K562 (cell line): ENCODE measurements around the gene PEX10. TPM values are rescaled to one million over a fixed set of nuclear protein-coding genes. Genes with fewer than 3 reads are reported as not detected.

Experiments used
- ATAC-seq: fragments of 200-7000 bp; cut with Tn5 transposase; 3 replicates; pipeline ENCODE4 v1.9.1; 2020; ENCODE audit warnings: moderate library complexity
- BruUV-seq: library from RNA; stranded (reverse); fragments of 400-500 nt; replicated peaks from 2 replicates; lab custom pipeline; 2021; lab: Mats Ljungman, UMichigan
- CTCF ChIA-PET: fragments of 300-600 bp; formaldehyde crosslinking; extraction: SDS; loops from one replicate; lab custom pipeline; 2021; ENCODE audit warnings: low intra/inter-chr PET ratio; lab: Yijun Ruan, JAX
- POLR2A ChIA-PET: fragments of 300-600, 350-650 bp; sonication (Branson Sonifier 250); formaldehyde crosslinking; extraction: SDS; loops from one replicate; lab custom pipeline; 2021; ENCODE audit warnings: antibody characterized with exemption, inconsistent platforms; lab: Yijun Ruan, JAX
- DNase-seq, 4 experiments: peaks; one replicate each; pipeline versions ENCODE4 v3.0.0 to v3.0.0-alpha.2; 2011 to 2018; ENCODE audit warnings: low spot score in 3 of 4, mixed read lengths in 3 of 4; ENCODE audit errors: extremely low read depth in 1 of 4
- FAIRE-seq: peaks from 2 replicates; lab custom pipeline; 2011; peaks lifted over from hg19 to GRCh38; lab: Jason Lieb, UNC
- H2AFZ ChIP-seq: 2 replicates; pipeline ENCODE4 v1.6.0; 2011; ENCODE audit warnings: low read depth, low read length, control low read depth, inconsistent platforms
- H3K27ac ChIP-seq: fragments of 200-600 bp; 3 replicates; pipeline ENCODE4 v1.8.0; 2011; ENCODE audit warnings: low read depth, mild to moderate bottlenecking, control low read depth, inconsistent platforms, low read length, moderate library complexity, mixed read lengths; ENCODE audit errors: extremely low read depth
- H3K27me3 ChIP-seq, 2 experiments: fragments of 300-600 bp in 1 of 2; 2 replicates in 1 of 2; 3 replicates in 1 of 2; pipeline versions ENCODE4 v1.6.0 to v1.8.0; 2011; ENCODE audit warnings: inconsistent platforms in 2 of 2, low read length in 2 of 2, mild to moderate bottlenecking in 1 of 2, mixed read lengths in 1 of 2, moderate library complexity in 1 of 2; ENCODE audit not compliant: control insufficient read depth in 2 of 2, insufficient read depth in 2 of 2
- H3K36me3 ChIP-seq: fragments of 300-600 bp; 3 replicates; pipeline ENCODE4 v1.8.0; 2011; ENCODE audit warnings: mild to moderate bottlenecking, low read length, inconsistent platforms; ENCODE audit not compliant: control insufficient read depth, insufficient read depth
- H3K4me1 ChIP-seq, 2 experiments: fragments of 200-600 bp in 1 of 2; replicated peaks in 1 of 2; 2 replicates in 1 of 2; 3 replicates in 1 of 2; pipeline versions ENCODE4 v1.5.1 to v1.8.0; 2011; ENCODE audit warnings: inconsistent platforms in 2 of 2, low read length in 2 of 2, mild to moderate bottlenecking in 1 of 2, mixed read lengths in 1 of 2, moderate library complexity in 1 of 2; ENCODE audit not compliant: control insufficient read depth in 2 of 2, insufficient read depth in 2 of 2
- H3K4me2 ChIP-seq: 2 replicates; pipeline ENCODE4 v1.6.1; 2011; ENCODE audit warnings: low read length, control low read depth, inconsistent platforms, mixed read lengths; ENCODE audit not compliant: insufficient read depth
- H3K4me3 ChIP-seq: fragments of 200-600 bp; sonication (generic), shearing (Covaris generic); 2 replicates; pipeline ENCODE4 v1.5.1; 2016; ENCODE audit warnings: control low read depth, inconsistent platforms
- H3K79me2 ChIP-seq: fragments of 200-600 bp; 3 replicates; pipeline ENCODE4 v1.8.0; 2011; ENCODE audit warnings: low read length, inconsistent platforms; ENCODE audit not compliant: control insufficient read depth, insufficient read depth
- H3K9ac ChIP-seq, 2 experiments: 2 replicates each; pipeline versions ENCODE4 v1.6.0 to v1.6.1; 2011; ENCODE audit warnings: low read depth in 2 of 2, low read length in 2 of 2, control low read depth in 1 of 2, inconsistent platforms in 1 of 2, mild to moderate bottlenecking in 1 of 2, mixed read lengths in 1 of 2; ENCODE audit not compliant: insufficient read depth in 1 of 2
- H3K9me1 ChIP-seq: one replicate; pipeline ENCODE4 v1.6.0; 2011; ENCODE audit warnings: inconsistent platforms, mild to moderate bottlenecking, low read length, moderate library complexity; ENCODE audit not compliant: control insufficient read depth, insufficient read depth
- H3K9me3 ChIP-seq: replicated peaks from 2 replicates; pipeline ENCODE4 v1.5.1; 2011; ENCODE audit warnings: low read depth, low read length, inconsistent platforms; ENCODE audit not compliant: control insufficient read depth, insufficient read depth
- H4K20me1 ChIP-seq: replicated peaks from 2 replicates; pipeline ENCODE4 v1.6.1; 2011; ENCODE audit warnings: low read length, inconsistent platforms, mixed read lengths; ENCODE audit not compliant: control insufficient read depth, insufficient read depth
- EGR1 ChIP-seq: fragments of 450-650 bp; conservative IDR thresholded peaks from 2 replicates; pipeline ENCODE4 v1.6.1; 2017; ENCODE audit warnings: mild to moderate bottlenecking
- KDM5B ChIP-seq: fragments of 200-600 bp; sonication (generic); IDR thresholded peaks from 2 replicates; pipeline ENCODE4 v1.6.1; 2012; ENCODE audit warnings: low read depth, mild to moderate bottlenecking, moderate library complexity, low read length, control low read depth, inconsistent platforms; ENCODE audit not compliant: insufficient replicate concordance
- NR2F6 ChIP-seq: fragments of 450-650 bp; formaldehyde crosslinking; IDR thresholded peaks from 2 replicates; pipeline ENCODE4 v1.4.0; 2020; ENCODE audit warnings: mild to moderate bottlenecking
- POLR2G ChIP-seq: fragments of 200-400 bp; formaldehyde crosslinking; IDR thresholded peaks from 2 replicates; pipeline ENCODE4 v1.6.1; 2017; ENCODE audit warnings: low read depth, mild to moderate bottlenecking, antibody characterized with exemption, low read length, moderate library complexity
- PYGO2 ChIP-seq: fragments of 450-650 bp; IDR thresholded peaks from 2 replicates; pipeline ENCODE4 v1.6.1; 2016; ENCODE audit warnings: mild to moderate bottlenecking, missing genetic modification characterization, moderate library complexity, missing compliant biosample characterization
- RBFOX2 ChIP-seq: fragments of 200-400 bp; formaldehyde crosslinking; IDR thresholded peaks from 2 replicates; pipeline ENCODE4 v1.6.1; 2017; ENCODE audit warnings: low read depth, mild to moderate bottlenecking, low read length, moderate library complexity
- RBM14 ChIP-seq: fragments of 200-400 bp; formaldehyde crosslinking; IDR thresholded peaks from 2 replicates; pipeline ENCODE4 v1.6.1; 2018; ENCODE audit warnings: low read depth, mild to moderate bottlenecking, low read length, moderate library complexity, borderline replicate concordance; ENCODE audit not compliant: insufficient read depth
- RCOR1 ChIP-seq, 2 experiments: IDR thresholded peaks; 2 replicates each; pipeline ENCODE4 v1.6.1; 2012; ENCODE audit warnings: low read depth in 2 of 2, low read length in 2 of 2, borderline replicate concordance in 1 of 2, improper control_type of control experiment in 1 of 2
- ZNF507 ChIP-seq: conservative IDR thresholded peaks from 2 replicates; pipeline ENCODE4 v1.6.1; 2017; ENCODE audit warnings: missing genetic modification characterization, missing compliant biosample characterization
- WGBS: fragments of 100-300 bp; shearing (Covaris generic); methylation state at CpG from one replicate; pipeline ENCODE4 v1.1.6; 2016; ENCODE audit warnings: low coverage, mixed read lengths; ENCODE audit not compliant: insufficient coverage; ENCODE audit errors: missing lambda C conversion rate; 5-methylcytosine and 5-hydroxymethylcytosine counted together
- in situ Hi-C: fragments of 300-500 bp; cut with MboI; formaldehyde crosslinking; loops from 4 replicates; pipeline ENCODE4 v1.15.0; 2018; ENCODE audit warnings: inconsistent platforms, mixed read lengths
- intact Hi-C: fragments of 100-400 bp; cut with micrococcal nuclease; formaldehyde crosslinking; loops from 2 replicates; pipeline ENCODE4 v1.14.2; 2022
- polyA plus RNA-seq, 8 experiments: library from polyadenylated mRNA; depleted of rRNA in 4 of 8; stranded (reverse) in 5 of 8; unstranded in 3 of 8; fragments of >200 nt; fragmentation: Nextera tagmentation in 2 of 8; fragmentation: Illumina TruSeq in 1 of 8; extraction: Ambion mirVana in 2 of 8; extraction: Trizol in 1 of 8; gene quantifications; 2 replicates each; pipeline versions ENCODE4 v1.2.1 to v1.2.3, GENCODE V29; 2011 to 2014; ENCODE audit warnings: inconsistent platforms in 1 of 8, missing spikeins in 1 of 8
- total RNA-seq, 7 experiments: library from RNA; depleted of rRNA in 6 of 7; stranded (reverse); fragments of >200 nt in 6 of 7; fragmentation: Illumina TruSeq in 2 of 7; extraction: Trizol in 2 of 7; gene quantifications; 2 replicates each; pipeline versions ENCODE4 v1.2.1 to v1.2.3, GENCODE V29; 2011 to 2021; ENCODE audit warnings: low replicate concordance in 1 of 7
- TF ChIP-seq, protein P1 (sequence below): sonication (generic); formaldehyde crosslinking; IDR thresholded peaks from 2 replicates; pipeline ENCODE4 v1.8.0; 2022; ENCODE audit warnings: mild to moderate bottlenecking, missing genetic modification reagents
- TF ChIP-seq, protein P2 (sequence below): sonication (generic); formaldehyde crosslinking; IDR thresholded peaks from 2 replicates; pipeline ENCODE4 v1.9.0; 2022; ENCODE audit warnings: mild to moderate bottlenecking, missing genetic modification reagents

The PEX10 gene
- total and polyA plus RNA-seq, 9 of the 15 experiments (the other 6 are each of a cell fraction or from before 2014, with no cell fraction given), result 0.03 to 26.2 (median 8.7) TPM

DNA sequence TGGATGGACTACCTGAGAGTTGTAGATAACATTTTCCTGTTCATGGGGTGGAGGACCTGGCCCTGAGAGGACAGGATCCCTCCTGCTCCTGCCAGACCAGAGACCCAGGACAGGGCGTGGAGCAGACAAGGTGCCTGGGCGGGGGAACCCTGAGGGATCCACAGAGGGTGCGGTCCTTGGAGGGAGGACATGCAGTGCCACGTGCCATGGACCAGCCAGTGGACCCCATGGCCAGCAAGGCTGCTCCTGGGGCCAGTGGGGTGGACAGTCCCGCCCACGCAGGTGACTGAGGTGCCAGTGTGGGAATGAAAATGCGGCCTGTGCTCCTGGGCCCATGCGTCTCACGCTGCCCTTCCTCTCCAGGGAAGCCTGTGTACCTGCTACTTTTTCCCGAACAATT is 17.1 kb downstream of the PEX10 start:
- TF ChIP-seq NR2F6 (CRISPR knock-in tag) (no peak), KDM5B (peak; percentile 53), EGR1 (0 out of 2 replicates have a peak, but pooled peaks have one; percentile 18), RBM14 (no peak), RBFOX2 (0 out of 2 replicates have a peak, but pooled peaks have one; percentile 33), POLR2G (peak; percentile 61; the same call in 1 of the 2 replicates), PYGO2 (tag) (no peak), RCOR1 (IDR thresholded peaks at IDR 0.05; ENCODE audit: borderline replicate concordance in 1 of 2, low read depth in 2 of 2, low read length in 2 of 2) (no peak), ZNF507 (no peak)
- TF ChIP-seq, protein P1, sequence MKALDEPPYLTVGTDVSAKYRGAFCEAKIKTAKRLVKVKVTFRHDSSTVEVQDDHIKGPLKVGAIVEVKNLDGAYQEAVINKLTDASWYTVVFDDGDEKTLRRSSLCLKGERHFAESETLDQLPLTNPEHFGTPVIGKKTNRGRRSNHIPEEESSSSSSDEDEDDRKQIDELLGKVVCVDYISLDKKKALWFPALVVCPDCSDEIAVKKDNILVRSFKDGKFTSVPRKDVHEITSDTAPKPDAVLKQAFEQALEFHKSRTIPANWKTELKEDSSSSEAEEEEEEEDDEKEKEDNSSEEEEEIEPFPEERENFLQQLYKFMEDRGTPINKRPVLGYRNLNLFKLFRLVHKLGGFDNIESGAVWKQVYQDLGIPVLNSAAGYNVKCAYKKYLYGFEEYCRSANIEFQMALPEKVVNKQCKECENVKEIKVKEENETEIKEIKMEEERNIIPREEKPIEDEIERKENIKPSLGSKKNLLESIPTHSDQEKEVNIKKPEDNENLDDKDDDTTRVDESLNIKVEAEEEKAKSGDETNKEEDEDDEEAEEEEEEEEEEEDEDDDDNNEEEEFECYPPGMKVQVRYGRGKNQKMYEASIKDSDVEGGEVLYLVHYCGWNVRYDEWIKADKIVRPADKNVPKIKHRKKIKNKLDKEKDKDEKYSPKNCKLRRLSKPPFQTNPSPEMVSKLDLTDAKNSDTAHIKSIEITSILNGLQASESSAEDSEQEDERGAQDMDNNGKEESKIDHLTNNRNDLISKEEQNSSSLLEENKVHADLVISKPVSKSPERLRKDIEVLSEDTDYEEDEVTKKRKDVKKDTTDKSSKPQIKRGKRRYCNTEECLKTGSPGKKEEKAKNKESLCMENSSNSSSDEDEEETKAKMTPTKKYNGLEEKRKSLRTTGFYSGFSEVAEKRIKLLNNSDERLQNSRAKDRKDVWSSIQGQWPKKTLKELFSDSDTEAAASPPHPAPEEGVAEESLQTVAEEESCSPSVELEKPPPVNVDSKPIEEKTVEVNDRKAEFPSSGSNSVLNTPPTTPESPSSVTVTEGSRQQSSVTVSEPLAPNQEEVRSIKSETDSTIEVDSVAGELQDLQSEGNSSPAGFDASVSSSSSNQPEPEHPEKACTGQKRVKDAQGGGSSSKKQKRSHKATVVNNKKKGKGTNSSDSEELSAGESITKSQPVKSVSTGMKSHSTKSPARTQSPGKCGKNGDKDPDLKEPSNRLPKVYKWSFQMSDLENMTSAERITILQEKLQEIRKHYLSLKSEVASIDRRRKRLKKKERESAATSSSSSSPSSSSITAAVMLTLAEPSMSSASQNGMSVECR, result 0 out of 2 replicates have a peak, but pooled peaks have one; percentile 12
- TF ChIP-seq, protein P2, sequence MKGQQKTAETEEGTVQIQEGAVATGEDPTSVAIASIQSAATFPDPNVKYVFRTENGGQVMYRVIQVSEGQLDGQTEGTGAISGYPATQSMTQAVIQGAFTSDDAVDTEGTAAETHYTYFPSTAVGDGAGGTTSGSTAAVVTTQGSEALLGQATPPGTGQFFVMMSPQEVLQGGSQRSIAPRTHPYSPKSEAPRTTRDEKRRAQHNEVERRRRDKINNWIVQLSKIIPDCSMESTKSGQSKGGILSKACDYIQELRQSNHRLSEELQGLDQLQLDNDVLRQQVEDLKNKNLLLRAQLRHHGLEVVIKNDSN (CRISPR knock-in tag), result peak; percentile 31; the same call in 1 of the 2 replicates
- ChIA-PET CTCF (no interaction called here), POLR2A (interaction anchor here (0.6 to 2.1 kb wide), 2 partner anchors 12 to 203 kb away, joined by 5 to 7 read pairs; no protein-coding TSS in a partner anchor)
- peaks cover 74% of the 10 kb centered on the region for H3K36me3 ChIP-seq
- peaks cover 55% of the 10 kb centered on the region for H3K79me2 ChIP-seq
- no TSS peak for BruUV-seq
- ATAC-seq, result no peak
- 90% methylated on average over 10 of the region's 10 CpGs for WGBS
- H3K9me3 ChIP-seq, result no peaks in the 10 kb centered on the region
- H3K9me1 ChIP-seq, result peaks cover 7% of the 10 kb centered on the region
- no peak overlapping the region; the same call in 1 of the 2 replicates for H3K4me2 ChIP-seq
- peak in 2 of 4 experiments; percentile 41 to 45 for DNase-seq
- no peaks in the 10 kb centered on the region for H3K27me3 ChIP-seq
- peak overlapping the region in 1 of 2 experiments; percentile 5; a peak in 2 of 4 replicates for H3K9ac ChIP-seq
- H2AFZ ChIP-seq, result no peak overlapping the region
- peaks cover 17 to 44% of the 10 kb centered on the region in 2 experiments for H3K4me1 ChIP-seq
- intact Hi-C loops (no loop called here), in situ Hi-C loops (no loop called here)
- H3K27ac ChIP-seq, result no peak overlapping the region
- no peak overlapping the region for H3K4me3 ChIP-seq
- peaks cover 18% of the 10 kb centered on the region; the same call in 1 of the 2 replicates for H4K20me1 ChIP-seq
- FAIRE-seq, result no peak
